Heart left ventricle (tissue), 16 donors: Measurements from ENCODE around the gene ZSCAN16. TPM values are rescaled to one million over a fixed set of nuclear protein-coding genes. Genes with fewer than 3 reads are reported as not detected.

ENCODE experiments used
- ATAC-seq, 4 donors: fragments of 200-7000 bp; cut with Tn5 transposase; one replicate each; pipeline ENCODE4 v1.9.1; 2020 to 2022; ENCODE audit warnings: moderate library complexity in 4 of 4, mild to moderate bottlenecking in 3 of 4, moderate number of reproducible peaks in 1 of 4
- DNase-seq, 5 donors: peaks; one replicate each; pipeline ENCODE4 v3.0.0-alpha.2; 2020
- H3K27ac ChIP-seq, 12 donors: fragments of 200-600 bp; sonication (generic) in 4 of 12; one replicate each; pipeline versions ENCODE4 v1.5.0 to v1.8.0; 2016 to 2022; ENCODE audit warnings: mild to moderate bottlenecking in 2 of 12
- H3K27me3 ChIP-seq, 9 donors: fragments of 200-600 bp; sonication (generic) in 2 of 9; one replicate each; pipeline versions ENCODE4 v1.5.1 to v1.8.0; 2016 to 2022; ENCODE audit warnings: mild to moderate bottlenecking in 3 of 9
- H3K36me3 ChIP-seq, 9 donors: fragments of 200-600 bp; sonication (generic) in 2 of 9; one replicate each; pipeline versions ENCODE4 v1.5.0 to v1.8.0; 2018 to 2022; ENCODE audit warnings: mild to moderate bottlenecking in 2 of 9
- H3K4me1 ChIP-seq, 12 donors: fragments of 200-600 bp; sonication (generic) in 4 of 12; one replicate each; pipeline versions ENCODE4 v1.5.0 to v1.8.0; 2016 to 2022; ENCODE audit warnings: mild to moderate bottlenecking in 3 of 12
- H3K4me3 ChIP-seq, 12 donors: fragments of 200-600 bp; sonication (generic) in 4 of 12; one replicate each; pipeline versions ENCODE4 v1.5.0 to v1.8.0; 2017 to 2022; ENCODE audit warnings: mild to moderate bottlenecking in 9 of 12, moderate library complexity in 4 of 12
- H3K9me3 ChIP-seq, 12 donors: fragments of 200-600 bp; sonication (generic) in 4 of 12; one replicate each; pipeline versions ENCODE4 v1.5.0 to v1.8.0; 2016 to 2022; ENCODE audit warnings: mild to moderate bottlenecking in 1 of 12
- CTCF ChIP-seq, 12 donors: fragments of 200-600 bp; sonication (generic) in 4 of 12; IDR thresholded peaks; one replicate each; pipeline versions ENCODE4 v1.5.0 to v1.8.0; 2018 to 2022; ENCODE audit warnings: antibody characterized with exemption in 12 of 12, mild to moderate bottlenecking in 5 of 12
- POLR2A ChIP-seq, 2 donors: fragments of 450-650 bp; IDR thresholded peaks; one replicate each; pipeline ENCODE4 v1.6.1; 2017; ENCODE audit warnings: antibody characterized with exemption in 2 of 2, mild to moderate bottlenecking in 2 of 2, moderate library complexity in 2 of 2
- WGBS, 4 donors: extraction: QIAGEN DNeasy Blood & Tissue Kit in 2 of 4; methylation state at CpG; one replicate each; pipeline versions ENCODE4 v1.1.5 to v1.1.7; 2013 to 2018; 5-methylcytosine and 5-hydroxymethylcytosine counted together
- intact Hi-C, 10 donors: fragments of 100-400 bp; cut with DNase I; formaldehyde crosslinking; loops; one replicate each; pipeline versions ENCODE4 v1.11.1 to v1.14.2; 2022
- polyA plus RNA-seq, 2 donors: library from polyadenylated mRNA; stranded (reverse); fragments of 200-250 nt; gene quantifications; one replicate each; pipeline ENCODE4 v1.2.3, GENCODE V29; 2013
- total RNA-seq, 9 donors: library from RNA; depleted of rRNA in 2 of 9; stranded (reverse); fragments of >200 nt in 2 of 9; fragmentation: NEBNext Ultra II Directional in 3 of 9; extraction: Animal tissue kit (Norgen Biotek cat#: 25700) in 3 of 9; gene quantifications; one replicate each; pipeline versions ENCODE4 v1.1.0 to v1.2.4, GENCODE V29; 2016 to 2023
- donor health status: ischemic (EF 13 %, LVEDD 7.1; RV severe dilation, severe dysfunction).
- donor health status: healthy with polysubstance abuse.
- donor health status: DM: no; HTN: yes; CAD: no.
- donor health status: DM: no; HTN: no; CAD: no.
- donor health status: ischemic (EF 25% LVEDD 6.9; RV normal size, moderate dysfunction).
- donor health status: ischemic (EF 25% LVEDD 5.7; RV mildly dilated, moderate dysfunction).
- donor health status: healthy.
- donor health status: DM: yes; HTN: yes; CAD: no.
- donor health status: ischemic (EF 35%, LVEDD 5.7; RV mildly dilated, moderate dysfunction).
- donor health status: nonischemic (EF 11% LVEDD 7.7; RV severe dilation, severe dysfunction).
- donor health status: DM: yes; HTN: yes; CAD: no.
- donor health status: PGD.
- donor health status: ischemic (EF 29% LVEDD 5.4; RV normal size, mild dysfunction).
- donor health status: nonischemic (EF 23%, LVEDD 6.1; RV moderate dilation, normal function).

The ZSCAN16 gene
- total and polyA plus RNA-seq, 11 donors: 0.48 to 4.9 (median 2.2) TPM

GRCh38 chr6:28136585-28137504 lies 12.4 kb downstream of the ZSCAN16 start:
- intact Hi-C loops: loop anchor here in 8 of 10 donors (1.0 to 10.0 kb wide), 10 partner anchors 24 to 220 kb away; partner anchors contain the start of genes ZNF165 (in 2 of the 8), ZSCAN26 (in 2 of the 8), NKAPL (in 1 of the 8) and ZKSCAN4 (in 1 of the 8)
- H3K4me1 ChIP-seq: peaks cover 0 to 54% (median 23%) of the 10 kb centered on the region in 12 donors
- peak in 1 of 2 donors; percentile 25 for TF ChIP-seq POLR2A (IDR thresholded peaks at IDR 0.05)
- TF ChIP-seq CTCF (IDR thresholded peaks at IDR 0.05): peak in 1 of 12 donors; percentile 2
- 0 to 1% (median 0%) methylated on average over 29 to 58 of the region's 58 CpGs for WGBS, 4 donors
- DNase-seq: peak; percentile 91 to 95 (median 94)
- no peaks in the 10 kb centered on the region for H3K9me3 ChIP-seq
- ATAC-seq: peak; percentile 76 to 94 (median 92)
- peaks cover 0 to 10% (median 0%) of the 10 kb centered on the region in 9 donors for H3K36me3 ChIP-seq
- H3K27me3 ChIP-seq: no peaks in the 10 kb centered on the region
- peak overlapping the region; percentile 90 to 98 (median 96) for H3K27ac ChIP-seq
- H3K4me3 ChIP-seq: peak overlapping the region; percentile 53 to 97 (median 86)

- Histone ChIP-seq H3K9me3 (no peaks in the 10 kb centered on the region), H3K27ac (peak overlapping the region; percentile 90 to 98 (median 96)), H3K4me3 (peak overlapping the region; percentile 53 to 97 (median 86)), H3K27me3 (no peaks in the 10 kb centered on the region), H3K36me3 (peaks cover 0 to 8% (median 0%) of the 10 kb centered on the region in 9 donors), H3K4me1 (peaks cover 1 to 58% (median 25%) of the 10 kb centered on the region in 12 donors)
- 2 to 5% (median 4%) methylated on average over 6 of the region's 6 CpGs for WGBS, 4 donors
- peak in 3 of 4 donors; percentile 1 to 7 (median 6) for ATAC-seq
- intact Hi-C loops: loop anchor here in 8 of 10 donors (1.0 to 10.0 kb wide), 10 partner anchors 24 to 220 kb away; partner anchors contain the start of genes ZNF165 (in 2 of the 8), ZSCAN26 (in 2 of the 8), NKAPL (in 1 of the 8) and ZKSCAN4 (in 1 of the 8)
- no peak for TF ChIP-seq POLR2A (IDR thresholded peaks at IDR 0.05)
- DNase-seq: no peak
Observed at GRCh38 chr6:28137505-28137981, 13.1 kb downstream of the ZSCAN16 start.

- DNase-seq (no peak), ATAC-seq (no peak)
- intact Hi-C loops: loop anchor here (5.0 to 10.0 kb wide), 9 partner anchors 58 to 217 kb away; partner anchors contain the start of genes ZSCAN26 (in 3 of the 10), ZSCAN9 (in 2 of the 10), NKAPL (in 1 of the 10) and ZKSCAN4 (in 1 of the 10)
- 60 to 78% (median 74%) methylated on average over 9 of the region's 9 CpGs for WGBS, 4 donors
- Histone ChIP-seq H3K27me3 (no peaks in the 10 kb centered on the region), H3K27ac (peak overlapping the region in 3 of 12 donors; percentile 6 to 22 (median 7)), H3K36me3 (peaks cover 0 to 10% (median 1%) of the 10 kb centered on the region in 9 donors), H3K4me3 (peak overlapping the region in 7 of 12 donors; percentile 12 to 43 (median 18)), H3K4me1 (peaks cover 3 to 62% (median 35%) of the 10 kb centered on the region in 12 donors), H3K9me3 (no peaks in the 10 kb centered on the region)
- TF ChIP-seq CTCF (IDR thresholded peaks at IDR 0.05): no peak
- no peak for TF ChIP-seq POLR2A (IDR thresholded peaks at IDR 0.05)
Observed at GRCh38 chr6:28139860-28140543, 15.6 kb downstream of the ZSCAN16 start.

GRCh38 chr6:28140616-28141015 lies 16.2 kb downstream of the ZSCAN16 start:
- TF ChIP-seq CTCF (IDR thresholded peaks at IDR 0.05): no peak
- TF ChIP-seq POLR2A (IDR thresholded peaks at IDR 0.05): no peak
- no peak for DNase-seq
- no peak for ATAC-seq
- Histone ChIP-seq H3K9me3 (no peaks in the 10 kb centered on the region), H3K27ac (peak overlapping the region in 2 of 12 donors; percentile 7 to 22), H3K4me3 (peak overlapping the region in 6 of 12 donors; percentile 12 to 91 (median 31)), H3K4me1 (peaks cover 3 to 56% (median 30%) of the 10 kb centered on the region in 12 donors), H3K27me3 (no peaks in the 10 kb centered on the region), H3K36me3 (peaks cover 0 to 16% (median 8%) of the 10 kb centered on the region in 9 donors)
- WGBS, 4 donors: 68 to 79% (median 77%) methylated on average over 5 of the region's 5 CpGs
- intact Hi-C loops: loop anchor here in 8 of 10 donors (5.0 to 10.0 kb wide), 6 partner anchors 74 to 217 kb away; partner anchors contain the start of genes ZSCAN9 (in 2 of the 8) and ZSCAN26 (in 1 of the 8)
